Sigmoid colon (tissue), 7 donors: Measurements from ENCODE around the gene ACOT12. TPM values are rescaled to one million over a fixed set of nuclear protein-coding genes. Genes with fewer than 3 reads are reported as not detected.
"Not testable (repeated sequence)": the region's sequence is repeated elsewhere in the genome, so short reads cannot be mapped to it uniquely, and the experiment has no call there.

Source experiments
- DNase-seq: peaks from one replicate; pipeline ENCODE4 v3.0.0-alpha.2; 2019
- H3K27ac ChIP-seq, 4 donors: fragments of 200-600 bp; sonication (generic); one replicate each; pipeline ENCODE4 v1.5.1; 2016 to 2019; ENCODE audit warnings: mild to moderate bottlenecking in 1 of 4
- H3K27me3 ChIP-seq, 3 donors: fragments of 200-600 bp; sonication (generic); one replicate each; pipeline ENCODE4 v1.5.1; 2019; ENCODE audit warnings: mild to moderate bottlenecking in 1 of 3
- H3K36me3 ChIP-seq, 4 donors: fragments of 200-600 bp; sonication (generic); one replicate each; pipeline ENCODE4 v1.5.1; 2016 to 2019
- H3K4me1 ChIP-seq, 4 donors: fragments of 200-600 bp; sonication (generic); one replicate each; pipeline ENCODE4 v1.5.1; 2017 to 2019
- H3K4me3 ChIP-seq, 4 donors: fragments of 200-600 bp; sonication (generic); one replicate each; pipeline ENCODE4 v1.5.1; 2017 to 2019; ENCODE audit warnings: mild to moderate bottlenecking in 2 of 4, moderate library complexity in 1 of 4
- H3K9me3 ChIP-seq, 4 donors: fragments of 200-600 bp in 3 of 4; sonication (generic) in 3 of 4; one replicate each; pipeline versions ENCODE4 v1.5.1 to v1.6.1; 2013 to 2019
- CTCF ChIP-seq, 4 experiments: fragments of 450-650 bp in 3 of 4; fragments of 200-600 bp in 1 of 4; IDR thresholded peaks; one replicate each; pipeline ENCODE4 v1.5.1; 2016 to 2019; ENCODE audit warnings: antibody characterized with exemption in 4 of 4, mild to moderate bottlenecking in 3 of 4, moderate library complexity in 2 of 4
- EP300 ChIP-seq, 4 donors: sonication (generic); formaldehyde crosslinking; IDR thresholded peaks; one replicate each; pipeline ENCODE4 v1.6.1; 2017; ENCODE audit warnings: antibody characterized with exemption in 4 of 4
- POLR2A ChIP-seq, 2 donors: fragments of 450-650 bp; IDR thresholded peaks; one replicate each; pipeline ENCODE4 v1.6.1; 2016; ENCODE audit warnings: antibody characterized with exemption in 2 of 2, mild to moderate bottlenecking in 2 of 2, moderate library complexity in 2 of 2
- POLR2AphosphoS5 ChIP-seq, 4 donors: sonication (generic); formaldehyde crosslinking; IDR thresholded peaks; one replicate each; pipeline ENCODE4 v1.6.1; 2017; ENCODE audit warnings: antibody characterized with exemption in 4 of 4
- WGBS, 2 donors: extraction: QIAGEN DNeasy Blood & Tissue Kit; methylation state at CpG; one replicate each; pipeline ENCODE4 v1.1.7; 2013; 5-methylcytosine and 5-hydroxymethylcytosine counted together
- intact Hi-C: fragments of 100-400 bp; cut with DNase I; formaldehyde crosslinking; loops from one replicate; pipeline ENCODE4 v1.15.1; 2023
- polyA plus RNA-seq, 3 donors: library from polyadenylated mRNA; stranded (reverse); fragments of 200-250 nt; gene quantifications; one replicate each; pipeline ENCODE4 v1.2.3, GENCODE V29; 2013
- total RNA-seq, 4 donors: library from RNA; depleted of rRNA; stranded (reverse); fragments of >200 nt; gene quantifications; one replicate each; pipeline ENCODE4 v1.1.0, GENCODE V29; 2016
- donor health status: healthy with polysubstance abuse.
- donor health status: Bipolar disorder and iron deficiency.
- donor health status: healthy.

Gene ACOT12
- total and polyA plus RNA-seq, 7 donors = 0.09 to 0.41 TPM; not detected in 5

DNA sequence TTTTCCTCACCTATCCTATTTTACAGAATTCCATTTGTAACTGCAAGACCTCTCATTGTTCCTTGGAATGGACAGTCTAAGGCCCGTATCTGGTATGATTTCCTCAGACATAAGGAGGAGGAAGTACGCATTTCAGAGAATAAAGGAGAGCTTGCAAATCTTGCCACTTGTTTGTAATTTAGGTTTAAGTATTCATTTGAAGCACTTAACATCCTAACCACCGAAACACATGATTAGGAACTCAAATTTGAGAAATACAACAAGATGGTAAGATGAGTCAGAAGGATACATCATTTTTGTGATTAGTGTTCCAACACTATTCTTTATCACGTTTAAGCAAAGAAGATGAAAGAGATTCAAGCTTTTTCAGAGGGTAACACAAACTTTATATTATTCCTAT lies 96.4 kb downstream of the ACOT12 start:
- TF ChIP-seq EP300 (IDR thresholded peaks at IDR 0.05) (no peak), POLR2AphosphoS5 (IDR thresholded peaks at IDR 0.05) (no peak), POLR2A (IDR thresholded peaks at IDR 0.05) (no peak), CTCF (IDR thresholded peaks at IDR 0.05) (no peak)
- no peaks in the 10 kb centered on the region for H3K27me3 ChIP-seq
- DNase-seq = no peak
- H3K4me1 ChIP-seq = peaks cover 0 to 31% (median 24%) of the 10 kb centered on the region in 4 donors
- H3K9me3 ChIP-seq = peaks cover 0 to 3% (median 0%) of the 10 kb centered on the region in 4 donors
- 86 to 87% methylated on average over 4 of the region's 4 CpGs for whole genome bisulfite sequencing, 2 donors
- intact Hi-C loops = no loop called here
- no peak overlapping the region for H3K27ac ChIP-seq
- H3K36me3 ChIP-seq = no peaks in the 10 kb centered on the region
- H3K4me3 ChIP-seq = no peak overlapping the region

GRCh38 chr5:81294021-81294420 lies 99.9 kb downstream of the ACOT12 start:
- DNase-seq, H3K9me3 ChIP-seq, H3K4me1 ChIP-seq, intact Hi-C loops, H3K27ac ChIP-seq, H3K27me3 ChIP-seq, H3K4me3 ChIP-seq, H3K36me3 ChIP-seq: not testable (repeated sequence)
- 86 to 93% methylated on average over 5 of the region's 5 CpGs for WGBS, 2 donors

DNA sequence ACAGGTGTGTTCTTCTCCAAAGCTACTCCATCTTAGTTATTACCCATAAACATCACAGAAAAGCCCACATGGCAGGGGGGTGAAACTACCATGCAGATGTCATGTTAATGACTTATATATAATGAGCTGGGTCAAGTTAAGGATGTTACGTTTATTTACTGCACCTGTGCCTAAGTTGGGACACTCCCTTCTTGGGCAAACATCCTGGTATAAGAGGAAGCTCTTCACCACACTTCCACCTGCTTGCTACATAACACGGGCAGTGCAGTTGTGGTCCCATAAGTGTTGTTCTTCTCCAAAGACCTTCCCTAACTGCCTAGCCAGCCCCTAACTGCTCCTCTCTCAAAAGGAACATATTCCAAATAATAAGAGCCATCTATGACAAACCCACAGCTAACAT lies 101.8 kb downstream of the ACOT12 start:
- TF ChIP-seq POLR2AphosphoS5 (IDR thresholded peaks at IDR 0.05) (no peak), EP300 (IDR thresholded peaks at IDR 0.05) (no peak), POLR2A (IDR thresholded peaks at IDR 0.05) (no peak), CTCF (IDR thresholded peaks at IDR 0.05) (no peak)

DNA sequence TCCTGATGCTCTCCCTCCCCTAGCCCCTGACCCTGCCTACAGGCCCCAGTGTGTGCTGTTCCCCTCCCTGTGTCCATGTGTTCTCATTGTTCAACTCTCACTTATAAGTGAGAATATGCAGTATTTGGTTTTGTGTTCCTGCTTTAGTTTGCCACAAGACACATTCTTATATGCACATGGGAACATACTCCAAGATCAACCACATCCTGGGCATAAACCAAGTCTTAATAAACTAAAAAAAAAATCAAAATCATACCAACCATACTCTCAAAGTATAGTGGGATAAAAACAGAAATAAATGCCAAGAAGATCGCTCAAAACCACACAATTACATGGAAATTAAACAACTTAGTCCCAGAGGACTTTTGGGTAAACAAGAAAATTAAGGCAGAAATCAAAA lies 103.8 kb downstream of the ACOT12 start:
- Histone ChIP-seq H3K36me3 (no peaks in the 10 kb centered on the region), H3K4me3 (no peak overlapping the region), H3K4me1 (no peaks in the 10 kb centered on the region), H3K27ac (no peak overlapping the region), H3K9me3 (peaks cover 0 to 8% (median 0%) of the 10 kb centered on the region in 4 donors), H3K27me3 (no peaks in the 10 kb centered on the region)
- WGBS, 2 donors = 91 to 95% methylated on average over 1 of the region's 1 CpG
- DNase-seq = no peak
- TF ChIP-seq POLR2A (IDR thresholded peaks at IDR 0.05) (no peak), CTCF (IDR thresholded peaks at IDR 0.05) (no peak), EP300 (IDR thresholded peaks at IDR 0.05) (no peak), POLR2AphosphoS5 (IDR thresholded peaks at IDR 0.05) (no peak)
- intact Hi-C loops = no loop called here

More for the DNA sequence above, 101.8 kb downstream of the ACOT12 start:
- Histone ChIP-seq H3K27ac (no peak overlapping the region), H3K4me1 (no peaks in the 10 kb centered on the region), H3K36me3 (no peaks in the 10 kb centered on the region), H3K4me3 (no peak overlapping the region), H3K27me3 (no peaks in the 10 kb centered on the region), H3K9me3 (peaks cover 0 to 8% (median 0%) of the 10 kb centered on the region in 4 donors)
- no peak for DNase-seq
- WGBS, 2 donors = 34 to 50% methylated on average over 2 of the region's 2 CpGs
- intact Hi-C loops = no loop called here

GRCh38 chr5:81288021-81288433 lies 105.9 kb downstream of the ACOT12 start:
- TF ChIP-seq POLR2A (IDR thresholded peaks at IDR 0.05) = no peak
- TF ChIP-seq EP300 (IDR thresholded peaks at IDR 0.05) = no peak
- TF ChIP-seq CTCF (IDR thresholded peaks at IDR 0.05) = no peak
- TF ChIP-seq POLR2AphosphoS5 (IDR thresholded peaks at IDR 0.05) = no peak
- Histone ChIP-seq H3K36me3 (no peaks in the 10 kb centered on the region), H3K27ac (no peak overlapping the region), H3K9me3 (peaks cover 0 to 8% (median 0%) of the 10 kb centered on the region in 4 donors), H3K4me3 (no peak overlapping the region), H3K27me3 (no peaks in the 10 kb centered on the region), H3K4me1 (no peaks in the 10 kb centered on the region)
- 80 to 91% methylated on average over 4 of the region's 4 CpGs for WGBS, 2 donors
- DNase-seq = no peak
- intact Hi-C loops = no loop called here
